Measurements from ENCODE around the gene ZNF142. TPM values are rescaled to one million over a fixed set of nuclear protein-coding genes. Genes with fewer than 3 reads are reported as not detected.

Gene ZNF142
- total and polyA plus RNA-seq, 2 of the 8 experiments (the other 6 are each of a cell fraction or from before 2014, with no cell fraction given), result 9.4 to 32.5 TPM

- no peak overlapping the region for H2BK20ac ChIP-seq (ENCODE audit: low read length)
- H3K79me1 ChIP-seq (ENCODE audit: low read depth, low read length), result no peaks in the 10 kb centered on the region; the same call in 1 of the 2 replicates
- no peak overlapping the region for H2AFZ ChIP-seq (ENCODE audit: low read length)
- no peak overlapping the region for H4K8ac ChIP-seq (ENCODE audit: extremely low read depth, insufficient read depth, low read length)
- no peaks in the 10 kb centered on the region for H3K4me1 ChIP-seq (replicated peaks in 1 of 4; ENCODE audit: control insufficient read depth in 3 of 4, insufficient read depth in 4 of 4, low read length in 3 of 4)
- H3K27me3 ChIP-seq (replicated peaks in 1 of 4; ENCODE audit: control insufficient read depth in 3 of 4, extremely low read depth in 1 of 4, insufficient read depth in 3 of 4, low read length in 3 of 4), result no peaks in the 10 kb centered on the region
- H2BK15ac ChIP-seq (ENCODE audit: low read length), result no peak overlapping the region
- no peak for DNase-seq (ENCODE audit: low read depth in 1 of 2, low spot score in 2 of 2)
- H2BK5ac ChIP-seq (ENCODE audit: low read depth, low read length), result no peak overlapping the region
- no peak overlapping the region for H3K14ac ChIP-seq (ENCODE audit: insufficient read length)
- peaks cover 2 to 10% of the 10 kb centered on the region in 2 experiments for H4K20me1 ChIP-seq (replicated peaks in 1 of 2; ENCODE audit: control insufficient read depth in 1 of 2, insufficient read depth in 2 of 2, low read length in 2 of 2)
- no peak overlapping the region for H3K18ac ChIP-seq (ENCODE audit: extremely low read depth, low read length)
- no peak overlapping the region for H3K23ac ChIP-seq (ENCODE audit: insufficient read length)
- no peak for FAIRE-seq
- H3K27ac ChIP-seq (ENCODE audit: low read depth, low read length), result no peak overlapping the region
- no peak overlapping the region for H4K5ac ChIP-seq (ENCODE audit: insufficient read length, low read depth, low read length)
- H3K9me3 ChIP-seq (ENCODE audit: insufficient read depth in 2 of 2, low read depth in 1 of 2, low read length in 1 of 2), result no peaks in the 10 kb centered on the region
- H3K56ac ChIP-seq (replicated peaks; ENCODE audit: insufficient read length, low read depth, low read length), result no peak overlapping the region
- no peak overlapping the region for H2BK120ac ChIP-seq (replicated peaks; ENCODE audit: low read depth, low read length)
- H3K4ac ChIP-seq (replicated peaks; ENCODE audit: insufficient read length, low read depth, low read length), result no peak overlapping the region
- no peaks in the 10 kb centered on the region for H3K79me2 ChIP-seq (ENCODE audit: control insufficient read depth in 1 of 2, insufficient read depth in 2 of 2, low read length in 2 of 2)
- CTCF ChIA-PET (ENCODE audit: partially characterized antibody), result interaction anchor here (0.6 to 3.8 kb wide), 5 partner anchors 8 to 86 kb away, joined by 4 to 16 read pairs (median 7); partner anchors contain the start of genes BCS1L and ZNF142
- 94% methylated on average over 18 of the region's 18 CpGs; no CpG with 5 or more reads in 1 of the 2 experiments for WGBS, 2 experiments (ENCODE audit: extremely low coverage in 1 of 2, insufficient coverage in 1 of 2, insufficient read length in 1 of 2, insufficient replicate concordance in 2 of 2, low coverage in 1 of 2, low lambda C conversion rate in 2 of 2, missing lambda C conversion rate in 1 of 2)
- POLR2A ChIA-PET (ENCODE audit: partially characterized antibody), result interaction anchor here (0.9 to 1.4 kb wide), 4 partner anchors 14 to 68 kb away, joined by 3 to 4 read pairs (median 3); partner anchors contain the start of gene TTLL4
- H2BK12ac ChIP-seq (ENCODE audit: low read depth, low read length), result no peak overlapping the region
- no peak overlapping the region for H4K91ac ChIP-seq (replicated peaks; ENCODE audit: insufficient read length, low read length)
- peak; percentile 18; the same call in 1 of the 2 replicates for TF ChIP-seq POLR2AphosphoS5 (IDR thresholded peaks at IDR 0.05; ENCODE audit: low read depth, low read length)
- TF ChIP-seq SIRT6 (IDR thresholded peaks at IDR 0.05; ENCODE audit: low read length), result no peak
- TF ChIP-seq BCL11A (IDR thresholded peaks at IDR 0.05; ENCODE audit: low read depth in 2 of 2, low read length in 2 of 2), result no peak
- no peak overlapping the region for H3K4me2 ChIP-seq (ENCODE audit: insufficient read depth in 1 of 2, low read depth in 2 of 2, low read length in 2 of 2)
- no peak overlapping the region for H3K9ac ChIP-seq (replicated peaks in 1 of 4; ENCODE audit: extremely low read depth in 1 of 4, low read depth in 3 of 4, low read length in 3 of 4)
- H3K23me2 ChIP-seq (ENCODE audit: low read depth, low read length), result no peaks in the 10 kb centered on the region
- no peak overlapping the region for H2AK5ac ChIP-seq (ENCODE audit: low read depth, low read length)
- peaks cover 42 to 80% (median 70%) of the 10 kb centered on the region in 4 experiments for H3K36me3 ChIP-seq (ENCODE audit: control insufficient read depth in 2 of 4, insufficient read depth in 4 of 4, low read length in 3 of 4)
- no peak overlapping the region for H3K4me3 ChIP-seq (ENCODE audit: extremely low read depth in 1 of 4, insufficient read depth in 2 of 4, low read depth in 3 of 4, low read length in 4 of 4)
Measured at GRCh38 chr2:218642121-218642656, 17.2 kb downstream of the ZNF142 start.

Data from H1 (cell line).